Activated naive CD8-positive, alpha-beta T cell treated with anti-CD3 and anti-CD28 coated beads, Interleukin-2, amount 10 ng/mL, durations not matched to agents 7 days and 5 days (primary cell): Measurements from ENCODE around the gene CALHM6. TPM values are rescaled to one million over a fixed set of nuclear protein-coding genes. Genes with fewer than 3 reads are reported as not detected.

Experiments used
- ATAC-seq: fragments of 150-1000 bp; cut with Tn5 transposase; one replicate; pipeline ENCODE4 v1.10.0; 2021; ENCODE audit warnings: low read depth, moderate library complexity
- POLR2A ChIA-PET: fragments of 350-600 bp; sonication (Branson Sonifier 250); formaldehyde crosslinking; loops from one replicate; lab custom pipeline; 2021; ENCODE audit warnings: antibody characterized with exemption; lab: Charles Lee
- DNase-seq: peaks from one replicate; pipeline ENCODE4 v3.0.0; 2021
- H3K27ac Mint-ChIP-seq: one replicate; pipeline ENCODE4 v1.8.0; 2022; ENCODE audit warnings: mild to moderate bottlenecking, mixed read lengths
- H3K27me3 Mint-ChIP-seq: one replicate; pipeline ENCODE4 v1.8.0; 2022; ENCODE audit warnings: mild to moderate bottlenecking, moderate library complexity, mixed read lengths
- H3K36me3 Mint-ChIP-seq: one replicate; pipeline ENCODE4 v1.8.0; 2021; ENCODE audit warnings: mild to moderate bottlenecking, mixed read lengths
- H3K4me1 Mint-ChIP-seq: one replicate; pipeline ENCODE4 v1.8.0; 2021; ENCODE audit warnings: mixed read lengths
- H3K4me3 Mint-ChIP-seq: one replicate; pipeline ENCODE4 v1.8.0; 2022; ENCODE audit warnings: mild to moderate bottlenecking, moderate library complexity, mixed read lengths
- H3K9me3 Mint-ChIP-seq: one replicate; pipeline ENCODE4 v1.8.0; 2021; ENCODE audit warnings: mixed read lengths
- total RNA-seq, 2 experiments: library from RNA; stranded (reverse); gene quantifications; one replicate each; pipeline ENCODE4 v1.2.3, GENCODE V29; 2021

Gene CALHM6
- total RNA-seq, 2 experiments from 2014 or later: 23.2 to 26.7 TPM

DNA sequence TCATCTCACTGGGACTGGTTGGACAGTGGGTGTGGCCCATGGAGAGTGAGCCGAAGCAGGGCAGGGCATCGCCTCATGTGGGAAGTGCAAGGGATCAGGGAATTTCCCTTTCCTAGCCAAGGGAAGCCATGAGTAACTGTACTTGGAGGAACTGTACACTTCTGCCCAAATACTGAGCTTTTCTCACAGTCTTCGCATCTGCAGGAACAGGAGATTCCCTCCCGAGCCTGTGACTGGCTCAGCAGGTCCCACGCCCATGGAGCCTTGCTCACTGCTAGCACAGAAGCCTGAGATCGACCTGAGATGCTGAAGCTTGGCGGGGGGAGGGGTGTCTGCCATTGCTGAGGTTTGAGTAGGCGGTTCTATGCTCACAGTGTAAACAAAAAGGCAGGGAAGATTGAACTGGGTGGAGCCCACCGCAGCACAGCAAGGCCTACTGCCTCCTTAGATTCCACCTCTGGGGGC is 39.8 kb downstream of the CALHM6 start:
- peaks cover 36% of the 10 kb centered on the region for H3K27me3 Mint-ChIP-seq
- DNase-seq (no peak), ATAC-seq (no peak)
- no peak overlapping the region for H3K27ac Mint-ChIP-seq
- H3K9me3 Mint-ChIP-seq: peaks cover 12% of the 10 kb centered on the region
- no peaks in the 10 kb centered on the region for H3K4me1 Mint-ChIP-seq
- H3K4me3 Mint-ChIP-seq: no peak overlapping the region
- POLR2A ChIA-PET: no interaction called here
- H3K36me3 Mint-ChIP-seq: no peaks in the 10 kb centered on the region

DNA sequence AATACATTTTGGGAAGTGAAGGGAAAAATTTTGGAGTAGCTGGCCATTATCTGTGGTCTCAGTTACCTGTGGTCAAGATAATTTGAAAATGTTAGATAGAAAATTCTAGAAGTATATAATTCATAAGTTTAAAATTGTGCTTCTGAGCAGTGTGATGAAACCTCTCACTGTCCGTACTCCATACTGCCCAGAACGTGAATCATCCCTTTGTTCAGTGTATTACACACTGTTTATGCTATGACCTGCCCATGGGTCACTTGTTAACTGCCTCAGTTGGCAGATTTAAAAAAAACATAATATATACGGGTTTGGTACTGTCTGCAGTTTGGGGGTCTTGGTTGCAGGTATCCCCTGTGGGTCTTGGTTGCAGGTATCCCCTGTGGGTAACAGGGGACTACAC is 46.1 kb downstream of the CALHM6 start:
- peaks cover 32% of the 10 kb centered on the region for H3K27me3 Mint-ChIP-seq
- H3K27ac Mint-ChIP-seq: no peak overlapping the region
- POLR2A ChIA-PET: no interaction called here
- H3K36me3 Mint-ChIP-seq: no peaks in the 10 kb centered on the region
- DNase-seq (no peak), ATAC-seq (no peak)
- H3K4me1 Mint-ChIP-seq: no peaks in the 10 kb centered on the region
- H3K4me3 Mint-ChIP-seq: no peak overlapping the region
- H3K9me3 Mint-ChIP-seq: peaks cover 10% of the 10 kb centered on the region

DNA sequence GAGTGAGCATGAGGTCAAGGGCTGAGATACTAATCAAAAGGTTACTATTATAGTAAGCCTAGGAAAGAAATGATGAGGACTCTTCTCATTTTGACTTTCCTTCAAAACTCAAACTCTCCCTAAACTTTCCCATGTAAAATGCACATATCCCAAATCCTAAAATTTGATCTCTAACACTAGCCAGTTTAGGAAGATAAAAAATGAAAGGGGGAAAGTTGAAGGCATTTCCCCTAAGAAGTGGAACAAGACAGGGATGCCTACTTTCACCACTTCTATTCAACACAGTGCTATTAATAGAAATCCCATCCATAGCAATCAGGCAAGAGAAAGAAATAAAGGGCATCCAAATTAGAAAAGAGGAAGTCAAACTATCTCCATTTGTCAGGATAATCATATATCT is 47.4 kb downstream of the CALHM6 start:
- Mint-ChIP-seq H3K4me1 (no peaks in the 10 kb centered on the region), H3K36me3 (no peaks in the 10 kb centered on the region), H3K27ac (no peak overlapping the region), H3K4me3 (no peak overlapping the region), H3K27me3 (peaks cover 26% of the 10 kb centered on the region), H3K9me3 (peaks cover 6% of the 10 kb centered on the region)
- POLR2A ChIA-PET: no interaction called here
- ATAC-seq: no peak
- no peak for DNase-seq

DNA sequence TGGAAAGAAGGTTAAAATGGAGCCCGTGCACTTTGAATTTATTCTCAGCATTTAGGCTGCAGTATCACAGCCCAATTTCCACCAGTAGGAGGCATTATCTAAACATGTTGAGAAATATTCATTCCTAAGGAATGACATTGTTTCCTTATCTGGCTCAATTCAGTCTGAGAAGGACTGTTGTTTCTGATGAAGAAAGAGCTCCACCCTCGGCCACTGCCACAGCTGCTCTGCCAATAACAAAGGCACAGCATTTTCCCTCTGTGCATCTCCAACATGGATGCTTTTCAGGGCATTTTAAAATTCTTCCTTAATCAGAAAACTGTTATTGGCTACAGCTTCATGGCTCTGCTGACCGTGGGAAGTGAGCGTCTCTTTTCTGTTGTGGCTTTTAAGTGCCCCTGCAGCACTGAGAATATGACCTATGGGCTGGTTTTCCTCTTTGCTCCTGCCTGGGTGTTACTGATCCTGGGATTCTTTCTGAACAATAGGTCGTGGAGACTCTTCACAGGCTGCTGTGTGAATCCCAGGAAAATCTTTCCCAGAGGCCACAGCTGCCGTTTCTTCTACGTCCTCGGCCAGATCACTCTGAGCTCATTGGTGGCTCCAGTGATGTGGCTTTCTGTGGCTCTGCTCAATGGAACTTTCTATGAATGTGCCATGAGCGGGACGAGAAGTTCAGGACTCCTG is 50.4 kb downstream of the CALHM6 start, which contains the start of gene CALHM5:
CALHM5 (plus strand) TSS at position 216 of the 687 bp plus-strand sequence; CDS start at position 274, 58 bp downstream.
- H3K9me3 Mint-ChIP-seq: no peaks in the 10 kb centered on the region
- H3K27ac Mint-ChIP-seq: no peak within 1 kb of the TSS
- DNase-seq (no peak), ATAC-seq (no peak)
- H3K36me3 Mint-ChIP-seq: no peaks in the 10 kb centered on the region
- POLR2A ChIA-PET: no interaction called here
- no peaks in the 10 kb centered on the region for H3K4me1 Mint-ChIP-seq
- H3K4me3 Mint-ChIP-seq: no peak within 1 kb of the TSS
- H3K27me3 Mint-ChIP-seq: peaks cover 24% of the 10 kb centered on the region

DNA sequence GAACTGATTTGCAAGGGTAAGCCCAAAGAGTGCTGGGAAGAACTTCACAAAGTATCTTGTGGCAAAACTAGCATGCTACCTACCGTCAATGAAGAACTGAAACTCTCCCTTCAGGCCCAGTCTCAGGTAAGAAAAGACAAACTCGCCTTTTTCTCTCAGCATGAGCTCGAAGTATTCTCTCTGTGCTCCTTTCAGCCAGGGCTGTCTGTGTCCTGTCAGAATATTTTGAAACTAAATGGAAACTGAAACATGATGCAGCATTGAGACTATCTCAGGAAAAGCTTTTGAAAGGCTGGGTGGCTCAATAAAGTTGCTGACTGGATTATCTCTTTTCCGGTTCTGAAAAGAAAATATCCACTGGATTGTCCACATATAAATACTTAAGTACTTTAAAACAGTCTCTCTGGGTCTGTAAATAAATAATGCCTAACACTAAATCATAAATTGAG is 51.0 kb downstream of the CALHM6 start:
- DNase-seq: no peak
- Mint-ChIP-seq H3K27me3 (peaks cover 24% of the 10 kb centered on the region), H3K27ac (no peak overlapping the region), H3K4me1 (no peaks in the 10 kb centered on the region), H3K9me3 (no peaks in the 10 kb centered on the region), H3K36me3 (no peaks in the 10 kb centered on the region), H3K4me3 (no peak overlapping the region)
- POLR2A ChIA-PET: no interaction called here
- ATAC-seq: no peak

DNA sequence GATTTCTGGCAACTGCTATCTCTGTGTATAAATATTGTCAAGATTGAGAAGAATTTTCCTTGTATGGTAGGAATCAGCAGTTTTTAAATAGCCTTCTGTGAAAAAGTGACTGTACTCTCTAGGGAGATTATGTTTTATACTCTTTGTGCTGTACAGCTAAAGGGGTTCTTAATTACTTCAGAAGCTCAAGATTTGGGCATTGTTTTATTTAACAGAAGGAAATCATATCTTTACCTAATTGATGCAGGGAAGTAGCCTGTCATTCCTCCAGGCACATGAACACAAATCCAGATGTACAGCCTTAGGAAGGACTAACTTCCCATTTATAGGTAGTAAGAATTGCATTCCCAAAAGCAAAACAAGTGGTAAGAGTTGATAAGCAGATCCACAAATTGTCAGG is 51.6 kb downstream of the CALHM6 start:
- POLR2A ChIA-PET: no interaction called here
- Mint-ChIP-seq H3K36me3 (no peaks in the 10 kb centered on the region), H3K9me3 (no peaks in the 10 kb centered on the region), H3K27ac (no peak overlapping the region), H3K4me3 (no peak overlapping the region), H3K27me3 (peaks cover 21% of the 10 kb centered on the region), H3K4me1 (no peaks in the 10 kb centered on the region)
- no peak for DNase-seq
- ATAC-seq: no peak

Other genes with a start within 250 kb of the CALHM6 start
- 10 to 100 TPM; 19.2 to 19.4 TPM for gene TSPYL4, start 207.3 kb upstream of the CALHM6 start, total RNA-seq
- gene TSPYL1, start 181.4 kb upstream of the CALHM6 start, total RNA-seq: 10 to 100 TPM; 59.9 to 66.8 TPM
- gene DSE, start 90.4 kb upstream of the CALHM6 start, total RNA-seq: 1 to 10 TPM; 3.9 to 4.1 TPM
- not detected for gene CALHM5, start 50.3 kb downstream of the CALHM6 start, total RNA-seq
- gene TRAPPC3L, start 84.3 kb downstream of the CALHM6 start, total RNA-seq: not detected
- gene CALHM4, start 92.4 kb downstream of the CALHM6 start, total RNA-seq: not detected
- gene RWDD1, start 110.1 kb downstream of the CALHM6 start, total RNA-seq: 10 to 100 TPM; 33.2 to 36.6 TPM
- gene RSPH4A, start 155.1 kb downstream of the CALHM6 start, total RNA-seq: under 1 TPM; 0.14 to 0.22 TPM
- gene ZUP1, start 207.4 kb downstream of the CALHM6 start, total RNA-seq: 10 to 100 TPM; 18.4 to 20.8 TPM
- gene KPNA5, start 219.8 kb downstream of the CALHM6 start, total RNA-seq: 10 to 100 TPM; 29.5 to 35.0 TPM